IPS DF 4.7 (cell line): ENCODE data around the gene RFX7.

ENCODE experiments used
- DNase-seq: peaks from one replicate; pipeline ENCODE4 v3.0.0-alpha.2; 2013; ENCODE audit warnings: low spot score; ENCODE audit errors: extremely low read depth

Gene RFX7

GRCh38 chr15:56244038-56244810, 545 bp upstream of the RFX7 start:
- no peak for DNase-seq

GRCh38 chr15:56242576-56243162, 1.0 kb downstream of the RFX7 start:
- no peak for DNase-seq

- DNase-seq: no peak
Observed at GRCh38 chr15:56241374-56242105, 2.1 kb downstream of the RFX7 start.

GRCh38 chr15:56240390-56240789, 3.3 kb downstream of the RFX7 start:
- DNase-seq: no peak

GRCh38 chr15:56236197-56236596, 7.5 kb downstream of the RFX7 start:
- no peak for DNase-seq

GRCh38 chr15:56234804-56235203, 8.9 kb downstream of the RFX7 start:
- no peak for DNase-seq

GRCh38 chr15:56233549-56233948, 10.1 kb downstream of the RFX7 start:
- DNase-seq: no peak

GRCh38 chr15:56232058-56232457, 11.6 kb downstream of the RFX7 start:
- no peak for DNase-seq

- DNase-seq: no peak
Observed at GRCh38 chr15:56228854-56229253, 14.8 kb downstream of the RFX7 start.

GRCh38 chr15:56228352-56228751, 15.3 kb downstream of the RFX7 start:
- no peak for DNase-seq

GRCh38 chr15:56227780-56228179, 15.9 kb downstream of the RFX7 start:
- DNase-seq: no peak

GRCh38 chr15:56227306-56227705, 16.4 kb downstream of the RFX7 start:
- no peak for DNase-seq

- DNase-seq: no peak
Observed at GRCh38 chr15:56225520-56225919, 18.2 kb downstream of the RFX7 start.

- no peak for DNase-seq
Observed at GRCh38 chr15:56222302-56222701, 21.4 kb downstream of the RFX7 start.

- DNase-seq: no peak
Observed at GRCh38 chr15:56217341-56217740, 26.3 kb downstream of the RFX7 start.

- DNase-seq: no peak
Observed at GRCh38 chr15:56215769-56216168, 27.9 kb downstream of the RFX7 start.

- no peak for DNase-seq
Observed at GRCh38 chr15:56211960-56212550, 31.6 kb downstream of the RFX7 start.

- DNase-seq: no peak
Observed at GRCh38 chr15:56211064-56211463, 32.6 kb downstream of the RFX7 start.

GRCh38 chr15:56208641-56209155, 35.0 kb downstream of the RFX7 start:
- no peak for DNase-seq

- no peak for DNase-seq
Observed at GRCh38 chr15:56208185-56208584, 35.5 kb downstream of the RFX7 start.

- no peak for DNase-seq
Observed at GRCh38 chr15:56207711-56208110, 36.0 kb downstream of the RFX7 start.

GRCh38 chr15:56207092-56207491, 36.6 kb downstream of the RFX7 start:
- DNase-seq: no peak
